GM19035 (cell line): ENCODE results near the gene TSPAN18.

Source experiments
- ATAC-seq: cut with Tn5 transposase; IDR thresholded peaks from one replicate; pipeline ENCODE4 v1.9.1; 2021; ENCODE audit not compliant: unreplicated experiment

Gene TSPAN18

DNA sequence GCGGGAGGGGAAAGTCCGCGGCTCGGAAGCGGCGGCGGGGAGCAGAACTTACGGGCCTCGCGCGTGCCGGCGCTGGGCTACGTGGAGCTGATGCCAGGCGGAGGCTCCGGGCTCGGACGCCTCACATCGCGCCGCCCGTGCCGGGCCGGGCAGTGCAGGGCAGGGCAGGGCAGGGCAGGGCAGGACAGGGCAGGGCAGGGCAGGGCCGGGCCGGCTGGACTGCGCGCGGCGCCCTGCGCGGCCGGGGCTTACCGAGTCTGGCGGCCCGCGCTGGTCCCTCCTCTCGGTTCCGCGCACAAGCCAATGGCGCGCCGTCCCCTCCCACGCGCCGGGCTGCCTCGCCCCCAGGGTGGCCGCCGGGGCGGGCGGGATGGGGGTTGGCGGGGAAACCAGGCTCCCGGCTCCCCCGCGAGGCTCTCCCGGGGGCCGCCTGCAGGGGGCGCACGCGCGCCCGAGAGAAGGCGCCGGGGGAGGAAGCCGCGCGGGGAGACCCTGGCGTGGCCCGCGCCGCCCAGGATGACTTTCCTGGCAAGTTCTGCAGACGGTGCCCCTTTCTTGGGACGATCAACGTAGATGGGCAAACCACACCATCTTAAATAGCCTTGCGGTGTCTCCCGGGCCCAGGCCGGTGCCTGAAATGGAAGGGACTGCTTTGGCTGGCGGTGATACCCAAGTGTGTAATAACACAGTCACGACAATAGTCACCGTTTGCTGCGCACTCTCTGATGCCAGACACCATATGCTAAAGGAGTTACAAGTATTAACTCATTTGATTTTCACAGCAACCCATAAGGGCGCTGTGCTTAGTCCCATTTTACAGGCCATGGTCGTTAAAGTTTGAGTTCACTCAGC lies 224.1 kb downstream of the TSPAN18 start, which contains the start of gene TP53I11:
TP53I11 (minus strand) TSS at position 259 of the 852 bp plus-strand sequence. CDS start 12,548 bp downstream, outside the sequence.
- ATAC-seq, result no peak

DNA sequence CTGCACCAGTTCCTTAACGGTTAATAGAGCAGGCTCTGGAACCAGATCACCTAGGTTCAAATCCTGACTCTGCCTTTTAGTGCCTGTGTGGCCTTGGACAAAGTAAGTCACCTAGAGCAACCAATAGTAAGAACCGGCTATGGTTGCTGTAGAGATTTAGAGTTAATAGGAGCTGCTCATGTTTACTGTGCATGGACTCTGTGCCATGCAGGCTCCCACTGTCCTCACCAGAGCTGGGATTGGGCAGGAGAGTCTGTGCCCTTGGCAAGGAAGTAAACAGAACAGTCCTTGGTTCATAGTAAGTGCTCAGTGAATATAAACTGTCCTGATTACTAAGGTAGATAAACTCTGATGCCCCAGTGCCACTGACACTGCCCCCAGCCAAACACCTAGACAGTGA lies 225.3 kb downstream of the TSPAN18 start:
- ATAC-seq, result no peak

DNA sequence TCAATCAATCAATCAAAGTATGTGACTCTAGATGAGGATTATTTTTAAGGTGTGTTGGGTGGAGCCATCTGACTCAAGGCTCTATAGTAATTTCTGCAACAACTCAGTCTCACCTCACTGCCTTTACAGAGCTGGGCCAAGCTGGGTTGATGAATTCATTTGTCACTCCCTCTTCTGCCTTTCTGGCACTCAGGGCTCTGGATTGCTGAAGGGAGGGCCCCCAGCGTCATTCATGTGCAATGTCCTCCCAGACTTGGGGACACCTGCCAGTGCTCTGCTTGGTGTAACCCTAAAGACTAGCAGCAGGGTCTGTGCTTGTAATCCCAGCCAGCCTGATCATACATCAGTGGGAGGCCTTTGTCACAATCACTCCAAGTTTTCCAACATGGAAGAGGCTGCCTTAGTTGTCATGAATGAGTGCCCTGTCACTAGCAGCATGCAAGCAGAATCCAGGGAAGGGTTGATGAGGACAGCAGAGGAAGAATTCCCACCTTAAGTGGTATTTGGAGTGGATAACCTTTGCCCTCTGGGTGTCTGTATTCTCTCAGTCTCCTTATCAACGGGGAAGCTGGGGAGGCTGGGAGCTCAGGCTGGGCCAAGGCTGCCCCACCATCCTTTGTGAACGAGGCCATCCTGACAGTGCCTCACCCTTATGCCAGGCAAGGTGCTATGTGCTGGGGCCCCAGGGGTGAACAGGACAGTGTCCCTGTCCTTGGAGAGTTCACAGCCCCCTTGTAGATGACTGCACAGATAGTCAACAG lies 225.9 kb downstream of the TSPAN18 start:
- ATAC-seq, result no peak

DNA sequence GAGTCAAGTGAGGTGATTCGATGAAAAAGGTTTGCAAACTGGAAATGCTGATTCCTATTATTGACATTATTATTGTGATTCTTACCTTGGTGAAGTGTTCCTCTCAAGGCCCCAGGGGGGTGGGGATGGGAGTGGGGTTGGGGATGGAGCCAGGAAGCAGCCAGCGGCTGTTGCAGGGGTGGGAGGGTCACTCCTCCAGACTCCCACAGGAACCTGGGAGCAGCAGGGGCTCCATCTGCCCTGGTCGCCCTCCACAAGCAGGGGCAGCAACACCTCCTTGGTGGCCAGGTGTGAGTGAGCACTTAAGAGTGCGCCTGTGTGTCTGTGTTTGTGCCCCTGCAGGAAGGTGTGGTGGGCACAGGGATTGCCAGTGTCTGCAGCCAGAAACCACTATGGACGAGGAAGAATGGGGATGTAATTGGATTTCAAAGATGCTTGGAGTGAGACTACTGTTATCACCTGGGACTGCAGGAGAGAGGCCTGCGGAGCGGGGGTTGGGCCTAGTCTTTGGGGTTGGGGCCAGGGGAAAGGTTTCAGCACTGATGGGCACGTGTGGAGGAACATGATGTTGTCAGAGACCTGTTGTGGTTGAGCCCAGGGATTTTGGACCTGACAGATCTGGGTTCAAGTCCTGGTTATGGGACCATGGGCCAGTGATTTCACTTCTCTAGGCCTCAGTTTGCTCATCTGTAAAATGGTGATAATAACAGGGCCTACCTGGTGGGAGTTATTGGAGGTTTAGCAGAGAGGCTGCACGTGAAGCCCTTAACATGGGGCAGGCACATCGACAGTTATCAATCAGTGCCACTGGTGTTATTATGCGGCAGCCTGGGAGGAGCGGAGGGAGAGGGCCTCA lies 227.5 kb downstream of the TSPAN18 start:
- no peak for ATAC-seq

- no peak for ATAC-seq
These were observed 228.4 kb downstream of the TSPAN18 start for GRCh38 chr11:44955015-44955738.

- ATAC-seq, result no peak
These were observed 230.3 kb downstream of the TSPAN18 start for GRCh38 chr11:44957040-44957515.

GRCh38 chr11:44957776-44958564 lies 231.2 kb downstream of the TSPAN18 start:
- no peak for ATAC-seq

DNA sequence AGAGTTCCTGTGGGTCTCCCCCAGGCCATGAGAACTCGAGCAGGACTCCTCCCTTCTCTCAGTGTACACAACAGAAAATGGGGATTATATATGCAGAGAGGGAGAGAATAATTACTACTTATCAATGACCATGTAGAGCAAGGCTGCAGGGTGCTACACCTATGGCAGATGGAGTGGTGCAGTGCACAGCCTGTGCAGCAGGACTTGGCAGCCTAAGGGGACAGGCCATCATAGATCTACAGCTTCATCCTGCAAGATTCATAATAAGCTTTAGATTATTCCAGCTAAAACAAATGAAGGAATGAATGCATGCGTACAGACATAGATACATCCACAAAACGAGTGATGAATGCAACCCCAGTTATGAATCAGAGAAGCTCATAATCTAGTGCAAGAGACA lies 232.3 kb downstream of the TSPAN18 start:
- no peak for ATAC-seq

DNA sequence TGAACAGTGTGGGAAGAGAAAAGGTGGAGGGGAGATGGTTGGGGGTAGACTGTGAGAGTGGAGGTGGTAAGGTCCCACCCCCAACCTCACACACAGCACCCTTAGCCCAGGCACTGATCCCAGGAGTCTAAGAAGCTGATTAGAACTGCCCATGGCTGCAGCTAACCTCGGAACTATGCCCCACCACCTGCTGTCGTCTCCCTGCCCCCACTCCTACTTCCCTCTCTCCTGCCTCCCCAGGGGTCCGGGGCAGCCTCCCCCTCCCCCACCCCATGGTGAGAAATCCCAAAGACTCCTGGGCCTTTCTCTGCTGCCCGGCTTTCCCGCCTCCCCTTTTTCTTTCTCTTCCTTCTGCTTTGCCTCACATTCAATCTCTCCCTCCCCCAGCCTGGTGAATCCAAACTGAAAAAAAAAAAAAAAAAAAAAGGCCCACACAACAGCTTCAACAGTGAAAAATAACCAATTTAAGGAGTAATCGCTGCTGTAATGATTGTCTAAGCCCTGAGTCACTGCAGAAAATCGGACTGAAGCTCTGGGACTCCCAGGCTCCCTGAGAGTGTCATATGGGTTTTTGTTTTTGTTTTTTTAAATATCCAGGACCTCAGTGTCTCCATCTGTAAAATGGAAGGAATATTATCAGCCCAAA lies 233.6 kb downstream of the TSPAN18 start:
- no peak for ATAC-seq

DNA sequence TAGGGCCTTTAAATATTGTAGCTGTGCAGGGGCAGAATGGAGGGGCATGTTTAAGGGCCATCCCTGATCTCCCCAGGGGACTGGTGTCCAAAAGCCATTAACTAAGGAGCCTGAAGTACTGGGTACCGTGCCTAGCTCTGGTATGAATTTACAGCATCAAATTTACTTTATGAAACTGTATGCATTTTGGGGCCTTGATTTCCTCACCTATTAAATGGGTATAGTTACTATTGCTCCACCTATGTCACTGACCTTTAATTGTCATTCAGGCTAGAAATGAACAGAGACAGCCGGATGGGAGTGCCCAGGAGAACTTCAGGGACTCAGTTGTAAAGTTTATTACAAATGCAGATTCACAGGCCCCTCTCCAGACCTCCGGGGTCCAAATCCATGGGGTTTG lies 235.7 kb downstream of the TSPAN18 start:
- ATAC-seq, result no peak

- no peak for ATAC-seq
These were observed 236.4 kb downstream of the TSPAN18 start for GRCh38 chr11:44963136-44963535.

- no peak for ATAC-seq
These were observed 237.2 kb downstream of the TSPAN18 start for GRCh38 chr11:44963948-44964347.

GRCh38 chr11:44964526-44965209 lies 237.9 kb downstream of the TSPAN18 start:
- no peak for ATAC-seq

GRCh38 chr11:44966694-44967093 lies 239.9 kb downstream of the TSPAN18 start:
- no peak for ATAC-seq

DNA sequence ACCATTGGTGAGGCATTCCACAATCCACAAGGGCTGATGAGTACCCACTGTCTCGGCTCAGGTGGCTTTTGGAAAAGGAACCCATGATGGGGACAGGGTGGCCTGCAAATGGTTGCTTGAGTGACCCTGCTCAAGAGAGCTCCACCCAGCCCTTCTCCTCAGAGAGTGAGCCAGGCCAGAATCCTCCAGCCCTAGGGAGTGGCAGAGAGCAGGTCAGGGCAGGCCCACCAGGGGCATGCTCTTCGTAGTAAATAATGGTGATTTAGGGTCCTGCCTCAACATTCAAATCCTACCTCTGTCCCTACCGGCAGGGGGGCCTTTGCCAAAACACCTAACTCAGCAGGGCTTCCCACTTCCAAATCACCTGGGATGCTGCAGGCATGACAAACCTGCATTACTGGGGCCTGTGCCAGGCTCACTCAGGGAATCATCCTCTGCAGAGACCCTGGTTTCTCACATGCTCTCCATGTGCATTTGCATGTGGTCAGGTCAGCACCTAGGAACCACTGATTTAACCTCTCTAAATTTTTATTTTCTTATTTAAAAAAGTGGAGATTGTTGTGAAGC lies 241.3 kb downstream of the TSPAN18 start:
- no peak for ATAC-seq

DNA sequence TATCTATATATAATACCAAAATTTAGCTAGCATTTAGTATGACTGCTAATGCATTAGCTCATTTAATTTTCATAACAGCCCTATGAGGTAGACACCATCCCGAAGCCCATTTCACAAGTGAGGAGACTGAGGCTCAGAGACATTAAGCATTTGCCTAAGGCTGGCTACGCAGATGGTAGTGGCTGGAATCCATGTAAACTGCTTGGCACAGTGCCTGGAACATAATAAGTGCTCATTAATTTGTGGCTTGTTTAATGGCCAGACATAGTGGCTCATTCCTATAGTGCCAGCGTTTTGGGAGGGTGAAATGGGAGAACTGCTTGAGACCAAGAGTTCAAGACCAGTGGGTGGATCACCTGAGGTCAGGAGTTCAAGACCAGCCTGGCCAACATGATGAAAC lies 241.7 kb downstream of the TSPAN18 start:
- ATAC-seq, result no peak

DNA sequence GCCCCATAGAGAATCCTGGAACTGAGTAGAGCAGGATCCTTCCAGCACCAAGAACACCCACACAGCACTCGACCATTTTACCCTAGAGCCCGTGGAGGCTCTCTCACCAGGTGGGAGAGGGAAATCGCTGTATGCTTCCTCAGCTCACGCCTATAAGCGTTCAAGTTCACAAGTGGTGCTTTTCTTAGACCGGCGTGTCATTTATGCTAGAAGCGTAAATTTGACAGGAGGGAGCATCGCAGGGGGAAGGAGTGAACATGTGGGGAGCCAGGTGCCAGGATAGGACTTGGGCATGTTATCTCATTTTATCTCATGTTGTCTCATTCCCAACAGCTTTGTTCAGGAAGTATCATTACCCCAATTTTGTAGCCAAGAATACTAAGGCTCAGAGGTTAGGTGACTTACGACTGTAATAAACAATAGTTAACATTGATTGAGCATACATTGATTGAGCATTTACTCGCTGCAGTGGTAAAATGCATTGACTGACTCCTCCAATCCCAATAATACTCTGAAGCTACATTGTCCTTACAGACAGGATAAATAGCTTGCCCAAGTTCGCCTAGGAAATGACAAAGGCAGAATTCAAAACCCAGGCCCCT lies 243.0 kb downstream of the TSPAN18 start:
- ATAC-seq, result no peak

- ATAC-seq, result no peak
These were observed 243.5 kb downstream of the TSPAN18 start for GRCh38 chr11:44970293-44970692.
